ENCODE results near the gene TM2D3.

The TM2D3 gene, protein sequence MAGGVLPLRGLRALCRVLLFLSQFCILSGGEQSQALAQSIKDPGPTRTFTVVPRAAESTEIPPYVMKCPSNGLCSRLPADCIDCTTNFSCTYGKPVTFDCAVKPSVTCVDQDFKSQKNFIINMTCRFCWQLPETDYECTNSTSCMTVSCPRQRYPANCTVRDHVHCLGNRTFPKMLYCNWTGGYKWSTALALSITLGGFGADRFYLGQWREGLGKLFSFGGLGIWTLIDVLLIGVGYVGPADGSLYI

GRCh38 chr15:101652098-101652785, at the start of gene TM2D3:
Gene TM2D3, minus strand, starts transcription at chr15:101652381. Its CDS starts 20 bp downstream, at chr15:101652361.
- DNase-seq (ENCODE audit: low read depth): peak; percentile 81

DNA sequence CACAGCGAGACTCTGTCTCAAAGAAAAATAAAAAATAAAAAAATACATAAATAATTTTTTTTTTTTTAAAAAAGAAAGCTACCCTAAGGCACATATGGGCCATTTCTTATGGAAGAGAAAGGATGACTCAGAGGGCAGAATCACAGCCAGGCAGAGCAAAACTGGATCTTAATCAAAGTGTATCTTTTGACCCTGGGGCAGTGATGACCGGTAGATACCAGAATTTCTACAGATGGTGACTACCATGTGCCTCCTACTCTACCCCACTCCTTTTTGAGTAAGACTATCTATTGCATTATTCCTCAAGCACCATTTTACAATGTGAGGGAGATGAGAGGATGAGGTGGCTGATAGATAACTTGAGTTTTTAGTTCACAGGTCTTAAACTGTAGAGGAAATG, 46.1 kb upstream of the TM2D3 start:
- no peak for DNase-seq (ENCODE audit: low read depth)

GRCh38 chr15:101697488-101697887, 45.3 kb upstream of the TM2D3 start:
- no peak for DNase-seq (ENCODE audit: low read depth)

DNA sequence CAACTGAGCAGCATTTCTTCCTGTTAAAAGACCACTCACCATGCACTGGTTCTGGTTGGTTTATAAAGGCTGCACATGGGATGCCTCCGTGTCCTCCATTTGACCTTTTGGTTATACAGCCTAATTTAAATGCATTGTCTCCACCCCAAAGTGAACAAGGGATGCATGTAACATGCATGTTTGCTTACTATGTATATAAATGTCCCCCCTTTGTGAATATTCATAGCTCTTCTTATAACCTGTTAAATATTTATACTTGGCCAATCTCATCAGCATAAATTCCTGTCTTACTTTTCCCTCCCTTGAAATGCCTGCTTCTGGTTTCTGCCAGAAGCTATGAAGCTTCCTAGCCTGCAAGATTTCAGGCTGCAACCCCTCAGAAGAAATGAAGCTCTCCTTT, 44.6 kb upstream of the TM2D3 start:
- DNase-seq (ENCODE audit: low read depth): no peak

DNA sequence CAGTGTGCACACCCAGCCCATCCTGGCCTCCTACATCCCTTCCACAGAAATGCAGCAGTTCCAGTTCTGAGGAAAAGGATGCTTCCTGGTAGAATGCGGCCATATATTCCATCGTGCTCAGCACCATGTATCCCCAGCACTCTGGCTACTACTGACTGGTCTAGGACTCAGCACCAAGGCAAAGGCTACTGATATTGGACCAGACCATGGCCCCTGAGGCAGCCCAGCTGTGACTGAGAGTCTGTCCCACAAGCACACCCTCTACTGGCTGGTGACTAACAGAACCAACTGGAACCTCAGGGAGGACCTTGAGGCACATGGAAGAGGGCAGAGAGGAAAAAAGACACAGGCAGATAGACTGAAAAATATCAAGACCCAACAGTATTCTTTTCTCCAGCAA, 42.1 kb upstream of the TM2D3 start:
- DNase-seq (ENCODE audit: low read depth): no peak

DNA sequence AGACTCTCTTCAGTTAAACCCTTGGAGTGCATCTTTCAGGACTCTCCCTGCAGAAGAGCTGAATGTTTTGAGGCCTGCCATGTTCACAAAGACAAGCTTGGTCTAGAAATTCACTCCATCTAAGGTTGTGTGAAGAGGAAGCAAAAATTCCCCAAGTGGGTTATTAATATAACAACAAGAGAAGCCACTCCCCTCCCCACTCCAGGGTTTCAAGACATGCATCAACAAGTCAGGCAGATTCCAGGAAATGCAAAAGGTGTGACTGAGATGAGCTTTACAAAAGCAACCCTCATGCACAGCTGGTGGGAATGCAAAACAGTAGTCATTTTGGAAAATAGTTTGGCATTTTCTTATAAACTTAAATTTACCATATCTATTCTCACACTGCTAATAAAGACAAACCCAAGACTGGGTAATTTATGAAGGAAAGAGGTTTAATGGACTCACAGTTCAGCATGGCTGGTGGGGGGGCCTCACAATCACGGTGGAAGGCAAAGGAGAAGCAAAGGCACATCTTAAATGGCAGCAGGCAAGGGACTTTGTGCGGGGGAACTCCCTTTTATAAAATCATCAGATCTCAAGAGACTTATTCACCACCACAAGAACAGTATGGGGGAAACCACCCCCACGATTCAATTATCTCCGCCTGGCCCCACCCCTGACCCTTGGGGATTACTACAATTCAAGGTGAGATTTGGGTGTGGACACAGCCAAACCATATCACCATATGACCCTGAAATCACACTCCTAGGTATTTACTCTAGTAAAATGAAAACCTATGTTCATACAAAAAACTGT, 40.8 kb upstream of the TM2D3 start:
- no peak for DNase-seq (ENCODE audit: low read depth)

GRCh38 chr15:101689901-101690300, 37.7 kb upstream of the TM2D3 start:
- no peak for DNase-seq (ENCODE audit: low read depth)

- DNase-seq (ENCODE audit: low read depth): no peak
Observed at GRCh38 chr15:101686718-101687117, 34.5 kb upstream of the TM2D3 start.

DNA sequence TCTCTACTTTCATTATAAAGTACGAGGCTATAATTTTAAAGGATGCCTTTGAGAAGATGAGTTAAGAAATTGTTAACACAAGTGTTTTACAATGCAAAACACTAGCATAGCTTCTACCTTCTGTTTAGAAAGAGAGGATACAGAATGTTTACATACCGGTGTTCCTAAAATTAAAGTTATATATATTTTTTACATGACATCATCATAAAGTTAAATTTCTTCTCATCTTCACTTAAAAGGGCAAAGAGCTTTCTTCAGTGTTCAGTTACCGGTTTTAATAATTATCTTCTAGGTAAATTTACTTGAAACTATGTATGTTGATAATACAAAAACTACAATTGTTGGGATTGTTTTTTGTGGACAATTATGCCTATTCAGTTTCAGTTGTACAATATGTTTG, 32.7 kb upstream of the TM2D3 start:
- DNase-seq (ENCODE audit: low read depth): no peak

- DNase-seq (ENCODE audit: low read depth): no peak
Observed at GRCh38 chr15:101684384-101684783, 32.2 kb upstream of the TM2D3 start.

DNA sequence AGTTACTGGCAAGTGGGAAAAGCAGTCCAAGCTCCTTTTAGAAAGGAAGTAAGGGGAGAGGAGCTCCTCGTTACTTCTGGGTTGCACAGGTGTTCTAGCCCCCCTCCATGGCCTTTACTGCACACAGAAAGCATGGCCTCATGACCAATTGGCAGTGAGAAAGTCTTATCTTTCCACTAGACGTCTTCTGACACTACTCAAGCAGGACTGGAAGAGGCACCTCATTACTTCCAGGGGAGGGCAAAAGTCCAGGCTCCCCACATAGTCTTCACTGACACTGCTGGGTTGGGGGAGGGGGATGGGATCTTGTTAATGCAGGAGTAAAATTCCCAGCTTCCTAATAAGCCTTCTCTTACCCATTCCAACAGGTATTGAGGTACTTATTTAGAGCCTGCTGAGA, 27.6 kb upstream of the TM2D3 start:
- DNase-seq (ENCODE audit: low read depth): no peak

GRCh38 chr15:101676921-101677329, 24.7 kb upstream of the TM2D3 start:
- peak; percentile 33 for DNase-seq (ENCODE audit: low read depth)

DNA sequence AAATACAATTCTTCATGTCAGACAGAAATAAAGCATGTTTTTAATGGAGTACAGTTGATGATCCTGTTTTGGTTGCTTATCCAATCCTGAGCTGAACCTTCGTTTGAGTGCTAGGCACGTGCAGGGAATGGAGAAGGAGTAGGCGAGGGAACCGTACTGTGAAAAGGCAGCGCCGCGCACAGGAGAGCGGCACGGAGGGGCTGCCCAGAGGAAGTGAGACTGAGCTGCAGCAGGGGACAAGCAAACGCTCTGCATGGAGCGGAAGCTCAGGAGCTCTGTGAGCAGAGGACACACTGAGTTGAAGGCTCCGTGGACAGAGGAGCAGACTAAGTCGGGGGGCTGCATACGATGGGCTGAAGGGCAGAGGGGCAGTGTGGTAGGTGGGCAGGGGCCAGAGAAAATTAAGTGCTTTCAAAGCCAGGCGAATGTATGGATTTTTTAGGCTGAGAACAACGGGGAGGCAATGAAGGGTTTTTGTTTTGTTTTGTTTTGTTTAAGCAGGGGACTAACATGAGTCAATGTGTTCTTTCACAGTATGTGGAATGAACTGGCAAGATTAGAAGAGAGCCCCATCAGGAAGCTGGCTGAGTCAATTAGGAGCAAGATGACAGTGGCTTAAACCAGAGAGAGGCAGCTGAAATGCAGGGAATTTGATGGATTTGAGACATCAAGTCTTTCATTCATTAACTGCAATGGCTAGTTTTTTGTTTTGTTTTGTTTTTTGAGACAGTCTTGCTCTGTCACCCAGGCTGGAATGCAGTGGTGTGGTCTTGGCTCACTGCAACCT, 23.8 kb upstream of the TM2D3 start:
- peak; percentile 34 for DNase-seq (ENCODE audit: low read depth)

GRCh38 chr15:101675015-101675414, 22.8 kb upstream of the TM2D3 start:
- DNase-seq (ENCODE audit: low read depth): no peak

GRCh38 chr15:101672298-101672697, 20.1 kb upstream of the TM2D3 start:
- DNase-seq (ENCODE audit: low read depth): no peak

DNA sequence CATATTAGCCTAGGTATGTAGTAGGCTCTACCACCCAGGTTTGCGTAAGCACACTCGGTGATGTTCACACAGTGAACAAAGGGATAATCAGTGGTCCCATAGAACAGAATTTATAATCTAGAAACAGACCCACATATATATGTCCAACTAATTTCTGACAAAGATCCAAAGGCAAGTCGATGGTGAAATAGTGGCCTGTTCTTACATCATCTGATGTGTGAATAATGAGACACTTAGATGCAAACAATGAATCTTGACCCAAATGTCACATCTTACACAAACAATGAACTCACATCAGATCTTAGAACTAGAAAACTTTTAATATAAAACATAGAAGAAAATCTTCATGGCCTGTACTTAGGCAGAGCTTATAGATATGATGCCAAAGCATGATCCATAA, 17.6 kb upstream of the TM2D3 start:
- DNase-seq (ENCODE audit: low read depth): no peak

GRCh38 chr15:101667881-101668280, 15.7 kb upstream of the TM2D3 start:
- no peak for DNase-seq (ENCODE audit: low read depth)

DNA sequence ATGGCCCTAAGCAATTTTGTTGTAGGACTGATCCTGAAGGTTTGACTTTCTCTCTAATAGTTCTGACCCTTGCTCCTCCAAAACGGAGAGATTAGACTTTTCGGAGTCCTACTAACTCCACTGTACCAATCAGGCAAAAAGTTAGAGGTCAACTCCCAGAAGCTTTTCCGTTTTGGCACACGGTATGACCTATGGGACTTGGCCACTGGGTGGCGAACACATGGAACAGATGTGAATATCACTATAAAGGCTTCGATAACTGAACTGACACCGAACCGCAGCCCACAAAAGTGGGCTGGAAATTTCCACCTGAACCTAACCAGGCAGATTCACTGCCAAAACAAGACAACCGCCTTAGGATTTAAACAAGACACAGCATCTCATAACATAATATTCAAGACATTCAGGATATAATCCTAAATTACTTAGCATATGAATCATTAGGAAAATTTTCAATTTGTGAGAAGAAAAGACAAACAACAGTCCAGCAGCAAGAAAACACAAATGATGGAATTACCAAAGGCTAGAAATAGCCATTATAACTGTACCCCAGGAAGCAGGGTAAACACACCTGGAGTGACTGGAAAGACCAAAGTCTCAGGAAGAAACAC, 12.2 kb upstream of the TM2D3 start:
- DNase-seq (ENCODE audit: low read depth): no peak

DNA sequence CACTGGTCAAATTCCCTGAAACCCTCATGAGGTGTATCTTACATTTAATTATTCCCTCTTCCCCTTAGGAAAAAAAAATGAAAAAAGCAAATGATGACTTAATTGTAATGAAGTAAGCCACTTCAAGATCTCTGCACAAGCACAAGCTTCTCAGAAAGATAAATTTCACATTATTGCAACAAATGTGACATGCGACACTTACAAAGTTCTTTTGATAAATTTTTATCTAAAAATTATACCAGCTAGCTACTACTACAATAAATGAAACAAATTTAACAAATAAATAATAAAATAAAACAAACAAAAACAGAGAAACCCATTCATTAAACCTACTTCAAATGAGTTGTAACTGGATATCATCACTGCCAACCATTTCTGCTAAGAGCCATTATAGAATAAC, 10.0 kb upstream of the TM2D3 start:
- no peak for DNase-seq (ENCODE audit: low read depth)

GRCh38 chr15:101660005-101660404, 7.8 kb upstream of the TM2D3 start:
- DNase-seq (ENCODE audit: low read depth): no peak

DNA sequence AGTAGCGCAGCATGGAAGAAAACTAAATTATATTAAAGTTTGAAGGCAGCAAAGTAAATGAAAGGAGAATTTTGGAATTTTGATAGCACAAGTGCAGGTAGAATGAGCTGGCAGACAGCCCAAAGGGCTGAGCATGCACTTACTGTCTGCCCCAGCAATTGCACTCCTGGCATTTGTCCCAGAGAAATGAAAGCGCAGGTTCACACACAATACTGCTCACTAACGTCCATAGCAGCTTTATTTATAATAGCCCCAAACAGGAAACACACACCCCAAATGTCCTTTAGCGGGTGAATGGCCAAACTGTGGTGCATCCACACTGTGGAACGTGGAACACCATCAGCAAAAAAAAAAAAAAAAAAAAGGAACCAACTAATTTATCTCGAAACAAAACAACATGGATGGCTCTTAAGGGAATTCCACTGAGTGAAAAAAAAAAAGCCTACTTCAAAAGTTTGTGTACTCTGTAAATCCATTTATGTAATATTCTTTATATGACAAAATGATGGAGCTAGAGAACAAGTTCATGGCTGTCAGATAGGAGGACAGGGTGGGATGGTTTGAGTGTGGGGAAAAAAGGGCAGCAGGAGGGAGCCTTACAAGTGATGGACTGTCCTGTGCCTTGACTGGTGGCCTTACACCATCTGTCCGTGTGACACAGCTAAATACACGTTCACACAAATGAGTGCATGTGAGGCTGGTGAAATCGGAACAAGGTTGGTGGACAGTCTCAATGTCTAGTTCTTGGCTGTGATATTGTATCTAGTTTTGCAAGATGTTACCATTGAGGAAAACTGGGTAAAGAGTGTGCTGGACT, 6.0 kb upstream of the TM2D3 start:
- no peak for DNase-seq (ENCODE audit: low read depth)

Measured in fibroblast of the conjunctiva (primary cell).